ENCODE measurements around the gene TXNIP.

TXNIP gene

DNA sequence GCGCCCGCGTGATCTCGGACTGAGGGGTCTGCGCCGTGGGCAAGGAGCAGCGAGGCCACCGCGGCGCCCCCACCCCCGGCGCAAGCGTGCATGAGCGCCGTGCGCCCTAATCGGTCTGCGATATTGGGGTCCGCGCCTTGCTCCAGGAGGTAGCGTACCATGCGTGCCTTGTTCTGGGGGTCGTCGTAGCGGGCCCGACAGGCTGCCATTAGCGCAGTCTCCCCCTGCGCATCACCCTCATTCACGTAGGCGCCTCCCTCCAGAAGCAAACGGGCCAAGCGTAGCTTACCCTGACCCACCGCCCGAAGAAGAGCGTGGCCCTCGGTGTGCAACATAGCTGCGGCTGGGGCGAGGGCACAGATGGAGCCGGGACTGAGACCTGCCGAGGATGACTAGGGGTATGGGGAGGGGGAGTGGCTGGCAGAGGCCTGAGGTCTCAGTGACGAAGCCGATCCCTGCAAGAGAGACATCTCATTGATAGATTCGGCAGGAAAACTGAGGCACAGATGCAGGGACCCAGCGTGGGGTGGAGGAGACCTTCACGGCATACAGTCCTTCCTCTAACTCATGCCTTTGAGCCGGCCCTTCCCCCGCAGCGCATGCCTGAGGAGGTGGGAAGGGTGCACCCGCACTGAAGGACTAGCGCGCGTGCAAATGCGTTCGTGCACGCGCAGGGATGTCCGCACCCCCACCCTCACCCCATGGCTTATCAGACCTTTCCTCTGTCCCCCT lies 34.8 kb downstream of the TXNIP start:
- peak; percentile 44 for DNase-seq

DNA sequence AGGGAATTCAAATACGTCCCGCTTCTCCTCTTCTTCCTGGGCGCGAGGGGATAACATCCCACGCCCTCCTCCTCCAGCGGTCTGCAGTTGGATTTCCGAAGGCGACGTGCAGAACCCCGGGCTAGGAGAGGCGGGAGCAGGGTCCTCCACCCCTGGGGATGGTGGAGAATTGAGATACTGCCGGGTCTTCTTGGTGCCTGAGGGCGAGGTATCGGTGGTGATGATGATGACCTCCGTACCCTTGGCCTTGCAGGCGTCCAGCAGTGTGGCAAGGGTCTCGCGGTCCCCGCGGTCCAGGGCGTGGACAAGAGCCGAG lies 35.3 kb downstream of the TXNIP start:
- DNase-seq: no peak

DNA sequence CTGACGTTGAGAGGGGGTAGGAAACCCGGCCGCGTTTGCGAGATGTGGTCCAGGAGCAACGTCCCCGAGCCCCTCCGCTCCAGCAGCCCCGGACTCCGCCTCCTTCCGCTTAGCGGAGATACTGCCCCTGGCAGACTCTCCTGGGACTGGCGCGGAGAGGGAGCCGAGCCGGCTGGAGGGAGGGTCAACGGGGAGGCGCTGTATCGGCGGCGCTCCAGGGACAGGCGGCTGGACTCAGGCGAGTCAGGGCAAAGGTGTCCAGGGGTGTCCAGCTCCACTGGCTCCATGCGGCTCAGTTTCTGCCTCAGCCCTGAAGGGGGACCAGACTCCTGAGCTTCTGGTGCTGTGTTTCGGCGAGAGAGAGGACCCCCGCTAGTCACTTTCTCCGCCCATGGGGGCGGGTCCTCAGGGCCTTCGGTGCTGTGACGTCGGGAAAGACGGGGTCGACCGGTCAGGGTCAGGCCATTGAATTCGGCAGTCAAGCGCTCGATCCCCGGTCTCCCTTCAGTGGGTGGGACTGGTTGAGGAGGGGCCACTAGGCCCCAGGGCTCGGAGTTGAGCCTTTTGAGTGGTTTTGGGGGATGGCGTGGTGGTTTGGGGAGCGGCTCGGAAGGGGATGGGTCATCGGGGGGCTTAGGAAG lies 35.8 kb downstream of the TXNIP start:
- peak; percentile 62 for DNase-seq

DNA sequence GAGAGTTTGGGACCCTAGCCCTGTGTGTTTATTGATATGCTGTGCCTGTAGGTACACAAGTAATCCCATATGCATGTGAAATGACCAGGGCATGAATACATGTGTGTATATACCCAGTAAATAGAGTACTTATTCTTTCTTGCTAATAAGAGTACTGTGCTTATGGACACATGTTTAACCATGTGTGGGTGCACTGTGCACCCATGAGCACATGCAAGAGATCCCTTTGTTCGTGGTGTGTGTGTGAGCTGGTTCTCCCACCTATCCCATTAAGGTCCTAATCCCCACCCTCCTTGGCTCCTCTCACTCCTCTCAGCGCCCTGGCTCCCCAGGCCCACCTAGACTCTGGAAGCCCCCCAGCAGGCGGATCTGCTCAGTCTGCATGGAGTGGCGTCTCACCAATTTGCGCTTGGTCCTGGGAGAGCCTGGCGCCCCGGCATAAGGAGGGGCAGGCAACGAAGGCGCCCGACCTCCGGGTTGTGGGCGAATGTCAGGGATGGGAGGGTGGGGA lies 36.4 kb downstream of the TXNIP start:
- no peak for DNase-seq

DNA sequence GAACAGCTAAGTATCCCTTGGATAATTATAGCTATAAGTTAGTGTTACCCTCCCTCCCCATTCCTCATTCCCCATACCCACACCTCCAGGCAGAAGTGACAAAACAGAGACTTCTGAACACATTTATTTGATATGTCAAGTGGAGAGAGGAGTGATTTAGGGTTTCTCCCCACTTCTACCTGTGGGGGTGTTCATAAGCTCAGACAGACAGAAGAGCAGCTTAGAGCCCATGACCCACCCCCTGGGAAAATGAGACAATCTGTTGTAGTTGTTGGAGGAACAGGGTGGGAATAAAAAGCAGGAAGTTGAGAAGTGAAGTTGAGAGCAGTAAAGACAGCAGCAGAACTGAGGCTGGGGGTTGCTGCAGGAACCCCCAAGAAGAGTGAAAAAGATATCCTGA lies 37.0 kb downstream of the TXNIP start:
- DNase-seq: no peak

DNA sequence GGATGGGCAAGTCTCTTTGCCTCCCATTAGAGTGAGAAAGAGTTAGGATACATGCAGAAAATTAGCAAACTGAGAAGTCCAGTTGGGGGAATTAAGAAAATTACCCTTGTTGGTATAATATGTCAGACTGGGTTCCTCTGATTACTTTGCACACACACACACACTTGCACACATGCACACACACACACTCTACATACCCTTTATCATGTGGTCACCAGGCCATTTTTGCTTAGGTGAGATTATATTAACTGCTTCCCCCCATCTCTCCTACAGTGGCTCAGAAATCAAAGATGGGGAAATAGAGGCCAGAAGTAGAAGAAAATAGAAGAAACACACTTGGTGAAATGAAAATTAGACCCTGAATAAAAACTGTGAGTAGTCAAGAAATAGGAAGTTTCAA lies 37.6 kb downstream of the TXNIP start:
- no peak for DNase-seq

DNA sequence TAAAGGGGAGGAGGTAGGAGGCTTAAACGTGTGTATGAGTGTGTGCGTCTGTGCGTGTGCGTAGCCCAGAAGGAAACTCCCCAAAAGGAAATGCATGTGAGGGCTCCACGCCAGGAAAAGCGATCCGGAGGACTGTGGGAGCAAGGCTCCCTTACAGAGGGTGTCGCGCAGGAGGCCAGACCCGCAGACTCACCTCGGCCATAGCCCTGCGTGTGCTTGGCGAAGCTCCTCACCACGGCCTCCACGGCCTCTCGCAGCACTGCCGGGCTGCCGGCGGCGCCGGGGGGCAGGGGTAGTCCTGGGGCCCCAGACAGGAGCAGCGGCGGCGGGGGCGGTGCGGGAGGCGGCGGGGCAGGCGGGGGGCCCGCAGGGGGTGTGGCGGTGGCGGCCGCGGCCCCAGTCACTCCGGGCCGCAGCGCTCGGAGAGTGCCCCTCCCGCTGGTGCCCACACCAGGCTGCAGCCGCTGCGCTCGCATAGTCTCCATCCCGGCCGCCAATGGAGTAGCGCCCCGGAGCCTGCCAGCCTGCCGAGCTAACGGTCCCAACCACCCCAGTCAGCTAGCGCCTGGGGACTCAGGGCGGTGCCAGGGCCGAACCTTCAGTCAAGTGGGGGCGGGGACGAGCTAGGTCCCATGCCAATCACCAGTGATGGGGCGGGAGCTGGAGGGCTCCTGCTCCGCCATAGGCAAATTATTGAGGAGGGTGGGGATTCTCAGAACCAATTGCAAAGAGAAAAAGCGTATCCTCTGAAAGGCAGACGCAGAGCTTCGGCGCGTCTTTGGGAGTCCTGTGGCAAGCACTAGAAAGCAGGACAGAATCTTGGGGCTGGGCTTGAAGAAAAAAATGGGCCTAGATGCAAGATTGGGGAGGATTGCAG lies 38.7 kb downstream of the TXNIP start, which contains the start of gene LIX1L:
Gene LIX1L (minus strand): TSS at position 575 of the 877 bp plus-strand sequence. CDS start 90 bp downstream, at position 485.
- DNase-seq: peak; percentile 95

DNA sequence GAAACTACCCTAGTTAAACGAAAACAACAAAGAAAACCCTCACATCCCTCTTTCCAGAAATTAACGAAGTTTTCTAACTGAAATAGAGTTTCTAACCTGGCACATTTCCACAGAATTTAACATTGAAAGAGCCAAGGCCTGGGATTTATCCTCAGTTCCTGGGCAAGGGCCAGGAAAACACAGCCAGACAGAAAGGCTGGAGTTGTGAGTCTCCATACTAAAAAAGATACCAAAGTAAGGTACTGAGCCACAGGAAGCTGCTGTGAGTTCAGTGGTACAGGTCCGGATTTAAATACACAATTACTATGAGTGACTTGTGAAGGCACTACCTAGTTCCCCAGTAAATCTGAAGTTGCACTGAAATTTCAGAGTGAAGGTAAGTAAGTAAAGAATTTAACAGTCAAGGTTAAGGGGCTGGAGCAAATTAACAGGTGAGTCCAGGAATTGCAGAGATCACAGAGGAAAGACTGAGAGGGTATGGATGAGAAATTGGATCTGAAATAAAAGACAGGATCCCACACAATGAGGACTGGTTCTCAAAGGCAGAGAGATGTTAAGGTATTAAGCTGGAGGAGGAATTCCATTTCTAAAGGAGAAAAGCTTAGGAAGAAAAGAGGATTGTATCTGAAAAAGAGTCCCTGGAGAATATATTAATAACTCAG lies 39.5 kb downstream of the TXNIP start:
- DNase-seq: peak; percentile 34

DNA sequence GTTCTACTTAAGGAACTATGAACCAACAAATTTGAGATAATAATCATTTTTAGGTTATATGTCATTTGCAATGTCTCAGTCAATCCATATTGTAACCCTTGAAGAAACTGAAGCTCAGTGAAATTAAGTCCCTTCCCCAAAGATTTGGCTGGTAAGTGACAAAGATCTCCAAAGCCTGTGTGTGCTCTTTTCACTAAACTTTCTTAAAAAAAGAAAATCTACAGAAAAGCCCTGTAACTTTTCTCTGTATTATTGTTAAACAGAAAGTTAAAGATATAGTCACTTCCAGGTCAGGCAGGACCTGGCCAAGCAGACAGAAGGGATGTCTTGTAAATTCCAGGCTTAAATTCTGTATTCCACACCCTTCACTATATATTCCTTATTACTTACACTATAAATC lies 40.0 kb downstream of the TXNIP start:
- no peak for DNase-seq

DNA sequence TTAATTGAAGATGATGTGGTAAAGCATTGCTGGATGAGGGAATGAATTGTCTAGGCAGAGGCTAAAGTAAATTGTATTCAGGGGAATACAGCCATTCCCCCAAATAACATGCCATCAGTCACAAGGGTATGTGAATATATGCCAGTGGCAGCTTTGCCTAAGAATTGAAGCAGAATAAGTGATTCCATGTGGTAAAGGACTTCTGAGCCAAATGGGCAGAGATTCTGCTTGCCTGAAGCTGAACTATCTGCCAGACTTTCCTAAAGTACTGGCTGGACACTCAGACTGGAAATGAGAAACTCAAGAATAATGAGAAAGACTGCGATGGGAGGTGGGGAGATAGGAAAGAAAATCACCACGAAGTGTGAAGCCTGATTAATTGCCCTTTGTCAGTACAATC lies 40.9 kb downstream of the TXNIP start:
- DNase-seq: no peak

DNA sequence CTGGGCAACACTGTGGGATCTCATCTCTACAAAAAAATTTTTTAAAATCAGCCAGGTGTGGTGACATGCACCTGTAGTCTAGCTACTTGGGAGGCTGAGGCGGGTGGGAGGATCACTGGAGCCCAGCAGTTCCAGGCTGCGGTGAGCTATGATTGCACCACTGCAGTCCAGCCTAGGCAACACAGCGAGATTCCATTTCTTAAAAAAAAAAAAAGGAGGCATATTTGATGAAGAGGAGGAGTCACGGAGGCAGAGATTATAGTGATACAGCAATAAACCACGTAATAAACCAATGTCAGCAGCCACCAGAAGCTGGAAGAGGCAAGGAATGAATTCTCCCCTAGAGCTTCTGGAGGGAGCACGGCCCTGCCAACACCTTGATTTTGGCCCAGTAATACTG lies 42.5 kb downstream of the TXNIP start:
- DNase-seq: no peak

DNA sequence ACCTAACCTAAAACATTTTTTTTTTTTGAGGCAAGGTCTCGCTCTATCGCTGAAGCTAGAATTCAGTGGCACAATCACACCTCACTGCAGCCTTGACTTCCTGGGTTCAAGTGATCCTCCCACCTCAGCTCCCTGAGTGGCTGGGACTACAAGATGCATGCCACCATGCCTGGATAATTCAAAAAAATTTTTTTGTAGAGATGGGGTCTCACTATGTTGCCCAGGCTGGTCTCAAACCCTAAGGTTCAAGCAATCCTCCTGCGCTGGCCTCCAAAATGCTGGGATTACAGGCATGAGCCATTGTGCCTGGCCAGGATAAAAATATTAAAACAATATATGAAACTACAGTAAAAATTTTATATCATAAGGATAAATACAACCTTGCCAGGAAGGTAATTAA lies 43.5 kb downstream of the TXNIP start:
- no peak for DNase-seq

DNA sequence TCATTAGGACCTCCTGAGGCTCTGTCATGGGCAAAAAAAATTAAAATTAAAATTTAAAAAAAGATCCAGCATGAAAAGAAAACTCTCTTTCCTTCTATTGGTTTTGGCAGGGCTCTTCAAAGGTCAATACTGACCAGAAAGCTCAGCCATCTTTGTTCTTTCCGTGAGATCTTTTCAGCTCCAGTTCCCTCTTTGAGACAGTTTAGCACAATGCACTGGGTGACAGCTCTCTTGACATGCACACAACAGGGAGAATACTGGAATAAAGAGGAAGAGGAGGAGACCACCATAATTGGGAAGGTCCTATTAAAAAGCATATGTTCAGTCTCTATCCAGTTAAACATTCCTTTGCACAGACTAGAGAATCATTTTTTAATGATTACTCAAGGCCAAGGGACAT lies 44.9 kb downstream of the TXNIP start:
- no peak for DNase-seq

DNA sequence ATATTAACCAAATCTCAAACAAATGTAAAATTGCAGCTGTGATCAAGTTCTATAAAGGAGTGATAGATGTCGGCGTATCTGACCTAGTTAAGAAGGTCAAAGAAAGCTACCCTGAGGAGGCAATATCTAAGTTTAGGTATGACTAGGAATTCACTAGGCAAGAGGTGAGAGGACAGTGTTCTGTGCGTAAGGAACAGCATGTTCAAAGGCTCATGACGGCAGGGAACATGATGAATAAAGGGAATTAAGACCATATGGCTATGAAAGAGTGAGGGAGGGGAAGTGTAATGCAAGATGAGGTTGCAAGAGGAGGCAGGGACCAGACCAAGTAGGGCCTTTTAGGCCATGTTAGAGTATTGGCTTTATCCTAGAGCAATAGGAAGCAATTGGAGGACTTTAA lies 47.2 kb downstream of the TXNIP start:
- no peak for DNase-seq

DNA sequence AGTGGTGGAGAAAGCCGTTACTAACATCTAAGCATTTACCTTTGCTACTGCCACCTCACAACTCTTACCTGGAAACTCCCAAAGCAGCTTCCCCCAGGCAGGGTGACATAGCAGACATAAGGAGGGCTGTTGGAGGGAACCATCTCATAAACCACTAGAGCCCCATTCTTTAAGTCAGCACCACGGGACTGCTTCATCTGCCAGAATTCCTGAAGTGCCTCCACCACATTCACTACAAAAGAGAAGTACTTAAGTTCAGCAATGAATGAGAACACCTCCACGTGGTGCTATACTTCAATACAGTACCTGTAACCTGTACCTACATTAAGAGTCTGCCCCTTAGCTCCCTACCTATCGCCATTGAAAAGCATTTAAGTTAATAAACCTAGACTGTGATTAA lies 48.8 kb downstream of the TXNIP start:
- DNase-seq: no peak

DNA sequence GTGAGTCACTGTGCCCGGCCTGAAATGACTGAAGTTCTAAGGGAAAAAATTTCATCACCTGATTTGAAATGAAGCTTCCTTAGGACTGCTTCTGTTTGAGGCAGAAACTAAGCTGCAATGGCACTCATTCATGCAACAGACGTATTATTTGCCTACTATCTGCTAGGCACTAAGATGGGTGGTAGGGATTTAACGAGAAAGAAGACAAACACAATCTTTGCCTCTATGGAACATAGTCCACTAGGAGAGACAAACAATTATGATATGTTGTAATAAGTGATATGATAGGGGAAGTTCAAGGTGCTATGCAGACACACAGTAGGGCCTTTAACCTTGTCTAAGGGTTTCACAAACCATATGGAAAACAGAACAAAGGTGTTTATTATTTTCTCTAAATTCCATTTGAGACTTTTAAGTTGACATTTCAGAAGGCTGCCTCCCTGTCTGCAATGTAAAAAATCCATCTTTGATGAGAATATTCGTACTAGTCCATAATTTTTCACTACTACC lies 49.8 kb downstream of the TXNIP start:
- no peak for DNase-seq

DNA sequence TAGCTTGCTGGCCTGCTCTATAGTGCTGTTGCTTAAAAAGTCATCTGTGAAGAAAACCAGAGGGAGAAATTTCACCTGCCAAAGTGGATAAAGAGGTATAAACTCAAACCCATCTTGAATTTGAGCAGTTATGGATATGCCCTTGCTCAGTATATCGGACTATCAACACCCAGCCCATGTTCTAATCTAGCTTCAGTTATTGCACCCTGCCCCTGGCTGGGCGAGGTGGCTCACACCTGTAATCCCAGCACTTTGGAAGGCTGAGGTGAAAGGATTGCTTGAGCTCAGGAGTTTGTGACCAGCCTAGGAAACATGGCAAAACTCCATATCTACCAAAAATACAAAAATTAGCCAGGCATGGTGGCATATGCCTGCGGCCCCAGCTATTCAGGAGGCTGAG lies 51.8 kb downstream of the TXNIP start:
- DNase-seq: no peak

DNA sequence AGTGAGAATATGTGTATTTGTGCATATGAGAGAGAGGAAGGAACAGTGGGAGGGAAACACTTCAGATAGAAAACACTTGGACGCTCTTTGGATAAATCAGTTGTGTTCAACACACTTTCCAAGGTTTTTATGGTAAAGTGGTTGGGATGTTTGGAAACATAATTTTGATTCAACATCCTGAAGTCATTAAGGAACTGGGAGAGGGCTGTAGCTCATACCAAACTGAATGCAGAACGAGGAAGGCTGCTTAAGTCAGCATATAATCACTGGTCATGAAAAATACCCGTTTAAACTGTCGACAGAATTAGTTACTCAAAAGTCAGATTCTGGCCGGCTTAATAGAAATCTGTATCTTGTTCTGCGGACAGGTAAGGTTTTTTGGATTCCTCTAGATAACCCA lies 53.5 kb downstream of the TXNIP start:
- DNase-seq: no peak
